Measurements from ENCODE around the gene ZP1.
A peak's percentile ranks its signal among the peaks of the same experiment; 100 is the strongest.
"Not testable (repeated sequence)": the region's sequence is repeated elsewhere in the genome, so short reads cannot be mapped to it uniquely, and the experiment has no call there.

ZP1 gene, protein sequence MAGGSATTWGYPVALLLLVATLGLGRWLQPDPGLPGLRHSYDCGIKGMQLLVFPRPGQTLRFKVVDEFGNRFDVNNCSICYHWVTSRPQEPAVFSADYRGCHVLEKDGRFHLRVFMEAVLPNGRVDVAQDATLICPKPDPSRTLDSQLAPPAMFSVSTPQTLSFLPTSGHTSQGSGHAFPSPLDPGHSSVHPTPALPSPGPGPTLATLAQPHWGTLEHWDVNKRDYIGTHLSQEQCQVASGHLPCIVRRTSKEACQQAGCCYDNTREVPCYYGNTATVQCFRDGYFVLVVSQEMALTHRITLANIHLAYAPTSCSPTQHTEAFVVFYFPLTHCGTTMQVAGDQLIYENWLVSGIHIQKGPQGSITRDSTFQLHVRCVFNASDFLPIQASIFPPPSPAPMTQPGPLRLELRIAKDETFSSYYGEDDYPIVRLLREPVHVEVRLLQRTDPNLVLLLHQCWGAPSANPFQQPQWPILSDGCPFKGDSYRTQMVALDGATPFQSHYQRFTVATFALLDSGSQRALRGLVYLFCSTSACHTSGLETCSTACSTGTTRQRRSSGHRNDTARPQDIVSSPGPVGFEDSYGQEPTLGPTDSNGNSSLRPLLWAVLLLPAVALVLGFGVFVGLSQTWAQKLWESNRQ

DNA sequence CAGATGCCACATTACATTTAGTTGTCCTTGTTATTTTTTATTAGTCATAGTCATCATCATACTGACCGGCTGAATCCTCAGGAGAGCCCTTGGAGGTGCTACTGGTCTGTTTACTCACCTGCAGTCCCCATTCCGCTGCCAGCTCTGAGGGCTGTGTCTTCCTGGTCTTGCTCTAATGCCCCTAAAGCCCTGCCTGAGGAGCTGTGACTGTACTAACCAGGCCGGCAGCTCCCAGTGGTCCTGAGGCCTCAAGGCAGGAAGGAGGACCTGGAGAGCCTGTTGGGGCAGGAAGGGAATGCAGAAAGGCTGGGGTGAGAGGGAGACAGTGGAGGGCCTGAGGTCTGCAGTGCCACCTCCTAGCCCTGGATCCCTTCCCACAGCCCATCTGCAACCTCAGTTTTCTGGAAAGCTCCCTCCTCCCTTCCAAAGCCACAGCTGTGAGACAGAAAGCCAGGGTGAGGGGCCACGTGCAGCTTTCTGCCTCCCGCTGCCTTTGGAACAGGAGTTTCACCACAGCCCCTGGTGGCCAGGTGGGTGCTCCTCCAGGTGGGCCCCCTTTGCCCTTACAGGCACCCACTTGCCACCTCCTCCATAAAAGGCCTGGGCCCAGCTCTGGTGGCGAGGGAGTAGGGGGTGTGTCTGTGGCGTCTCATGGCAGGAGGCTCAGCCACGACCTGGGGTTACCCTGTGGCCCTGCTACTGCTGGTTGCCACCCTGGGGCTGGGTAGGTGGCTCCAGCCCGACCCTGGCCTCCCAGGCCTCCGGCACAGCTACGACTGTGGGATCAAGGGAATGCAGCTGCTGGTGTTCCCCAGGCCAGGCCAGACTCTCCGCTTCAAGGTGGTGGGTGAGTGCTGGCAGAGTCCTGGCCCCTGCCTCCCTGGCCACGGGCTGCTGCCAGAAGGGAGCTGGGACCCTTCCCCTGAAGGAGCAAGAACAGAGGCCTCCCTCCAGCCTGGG is at the start of gene ZP1:
TSS of gene ZP1 (plus strand) at position 632 of the 960 bp plus-strand sequence. CDS start at position 652, 20 bp downstream.
- DNase-seq (ENCODE audit: low read depth in 2 of 2), result no peak

DNA sequence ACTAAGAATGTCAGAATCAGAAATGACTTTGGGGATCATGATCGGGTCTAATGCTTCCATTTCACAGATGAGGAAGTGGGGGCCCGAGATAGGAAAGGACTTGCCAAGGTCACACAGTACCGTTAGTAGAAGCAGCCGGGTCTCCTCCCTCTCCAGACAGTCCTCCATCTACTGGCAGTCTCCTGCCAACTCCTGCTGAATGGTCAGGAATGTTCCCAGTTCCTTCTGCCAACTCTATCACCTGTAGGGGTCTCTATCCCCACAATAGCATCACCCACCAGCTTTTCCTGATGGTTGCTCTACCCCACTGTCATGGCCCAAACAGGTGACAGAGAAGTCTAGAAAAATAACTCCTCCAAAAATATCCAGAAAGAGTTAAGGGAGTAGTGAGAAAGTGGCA is 49.3 kb upstream of the ZP1 start:
- no peak for DNase-seq (ENCODE audit: low read depth in 2 of 2)

DNA sequence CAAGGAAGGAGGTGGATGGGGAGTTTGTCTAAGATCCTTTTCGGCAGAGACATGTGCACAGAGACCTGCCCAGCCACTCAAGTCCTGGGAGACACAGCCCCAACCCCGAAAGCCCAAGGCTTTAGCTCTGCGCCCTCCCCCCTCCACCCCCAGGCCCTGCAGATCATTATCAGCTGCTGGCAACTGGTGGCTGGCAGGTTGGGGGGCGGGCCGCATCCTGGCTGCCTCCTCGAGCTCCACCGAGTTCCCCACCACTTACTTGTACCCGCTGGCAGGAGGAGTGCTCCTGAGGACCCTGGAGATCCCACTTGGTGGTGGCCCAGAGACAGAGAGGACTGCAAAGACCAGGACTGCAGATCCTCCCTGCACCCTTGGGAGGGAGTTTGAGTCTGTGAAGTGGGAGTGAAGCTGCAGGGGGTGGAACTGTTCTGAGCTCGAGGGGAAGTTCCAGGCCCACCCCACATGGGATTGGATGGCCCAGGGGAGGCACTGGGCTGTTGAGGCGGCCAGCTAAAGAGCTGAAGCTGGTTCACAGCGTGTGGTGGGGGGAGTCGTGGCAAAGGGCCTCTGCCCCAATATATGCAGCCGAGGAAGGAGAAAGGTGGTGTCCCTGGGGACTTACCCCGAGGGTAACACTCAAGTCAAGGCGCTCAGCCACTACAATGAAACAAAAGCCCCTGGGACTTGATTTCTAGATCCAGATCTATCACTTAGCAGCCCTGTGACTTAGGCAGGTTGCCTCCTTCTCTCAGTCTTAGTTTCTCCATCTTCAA is 45.3 kb upstream of the ZP1 start:
- DNase-seq (ENCODE audit: low read depth in 2 of 2), result no peak

DNA sequence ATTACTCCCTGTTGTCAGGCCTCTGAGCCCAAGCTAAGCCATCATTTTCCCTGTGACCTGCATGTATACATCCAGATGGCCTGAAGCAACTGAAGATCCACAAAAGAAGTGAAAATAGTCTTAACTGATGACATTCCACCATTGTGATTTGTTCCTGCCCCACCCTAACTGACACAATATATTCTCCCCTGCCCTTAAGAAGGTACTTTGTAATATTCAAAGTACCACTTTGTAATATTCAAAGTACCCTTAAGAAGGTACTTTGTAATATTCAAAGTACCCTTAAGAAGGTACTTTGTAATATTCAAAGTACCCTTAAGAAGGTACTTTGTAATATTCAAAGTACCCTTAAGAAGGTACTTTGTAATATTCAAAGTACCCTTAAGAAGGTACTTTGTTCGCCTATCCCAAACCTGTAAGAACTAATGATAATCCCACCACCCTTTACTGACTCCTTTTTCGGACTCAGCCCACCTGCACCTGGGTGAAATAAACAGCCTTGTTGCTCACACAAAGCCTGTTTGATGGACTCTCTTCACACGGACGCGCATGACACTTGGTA is 43.5 kb upstream of the ZP1 start:
- DNase-seq (ENCODE audit: low read depth in 2 of 2), result not testable (repeated sequence)

DNA sequence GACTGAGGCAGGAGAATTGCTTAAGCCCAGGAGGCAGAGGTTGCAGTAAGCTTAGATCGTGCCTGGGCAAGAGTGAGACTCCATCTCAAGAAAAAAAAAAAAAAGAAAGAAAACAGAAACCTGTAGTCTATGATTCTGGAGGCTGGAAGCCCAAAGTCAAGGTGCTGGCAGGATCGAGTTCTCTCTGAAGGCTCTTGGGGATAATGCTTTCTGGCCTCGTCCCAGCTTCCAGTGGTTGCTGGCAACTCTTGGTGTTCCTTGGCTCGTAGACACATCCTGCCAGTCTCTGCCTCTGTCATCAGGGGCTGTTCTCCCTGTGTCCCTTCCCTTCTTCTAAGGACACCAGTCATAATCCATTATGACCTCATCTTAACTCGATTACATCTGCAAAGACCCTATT is 42.2 kb upstream of the ZP1 start:
- no peak for DNase-seq (ENCODE audit: low read depth in 2 of 2)

DNA sequence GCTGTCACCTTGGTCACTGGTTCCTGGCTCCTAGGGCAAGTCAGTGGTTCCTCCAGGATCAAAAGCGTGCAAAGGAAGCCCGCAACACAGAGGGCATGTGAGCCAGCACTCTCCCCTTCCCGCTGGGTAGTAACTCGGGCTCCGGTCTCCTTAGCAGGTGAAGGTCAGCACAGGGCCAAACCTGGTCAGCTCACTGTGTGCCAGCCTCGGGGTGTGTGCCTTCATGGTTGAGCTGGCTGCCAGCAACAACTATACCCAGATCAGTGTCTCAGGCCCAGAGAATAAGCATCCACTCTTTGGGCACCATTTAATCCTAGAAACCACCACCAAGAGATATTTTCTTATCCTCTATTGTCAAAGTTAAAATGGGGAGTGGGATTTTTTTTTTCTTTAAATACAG is 41.6 kb upstream of the ZP1 start:
- no peak for DNase-seq (ENCODE audit: low read depth in 2 of 2)

DNA sequence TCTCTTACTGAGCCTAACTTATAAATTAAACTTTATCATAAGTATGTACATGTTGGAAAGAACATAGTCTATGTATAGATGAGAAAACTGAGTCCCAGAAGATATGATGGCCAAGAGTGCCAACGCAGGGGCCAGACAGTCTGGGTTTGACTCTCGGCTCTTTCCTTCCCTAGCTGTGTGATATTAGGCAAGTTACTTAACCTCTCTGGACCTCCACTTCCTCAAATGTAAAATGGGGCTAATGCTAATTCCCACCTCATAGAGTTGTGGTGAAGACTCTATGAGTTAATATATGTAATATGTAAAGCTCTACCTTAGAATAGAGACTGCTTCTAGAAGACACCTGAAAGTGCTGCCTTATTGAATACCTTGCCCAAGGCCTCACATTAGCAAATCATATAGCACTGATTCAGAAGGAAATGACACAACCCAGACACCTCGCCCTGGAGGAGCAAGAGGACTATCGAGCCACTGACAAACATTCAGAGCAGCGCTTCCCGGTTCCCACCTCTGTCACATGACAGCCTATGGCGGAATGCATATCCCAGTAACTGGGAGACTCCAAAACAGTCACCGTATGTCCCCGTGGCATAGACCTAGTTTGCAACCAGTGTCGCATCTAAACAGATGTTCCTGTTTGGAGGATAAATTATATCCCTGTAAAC is 36.7 kb upstream of the ZP1 start:
- no peak for DNase-seq (ENCODE audit: low read depth in 2 of 2)

DNA sequence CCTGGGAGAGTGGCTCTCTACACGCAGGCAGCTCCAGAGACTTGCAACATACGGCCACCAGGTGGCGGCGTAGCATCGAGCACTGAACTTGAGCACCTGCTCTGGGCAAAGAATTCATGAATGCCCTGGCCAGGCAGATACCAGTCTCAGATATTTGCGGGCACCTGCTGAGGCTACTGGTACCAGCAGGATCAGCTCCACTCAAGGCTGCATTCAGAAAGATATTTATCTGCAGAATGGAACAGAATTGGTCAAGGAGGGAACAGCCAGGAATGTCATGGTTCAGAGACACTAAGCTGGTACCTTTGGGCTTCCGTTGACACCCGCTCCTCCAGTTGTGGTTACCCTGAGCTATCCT is 36.2 kb upstream of the ZP1 start:
- DNase-seq (ENCODE audit: low read depth in 2 of 2), result peak; percentile 50 to 59

DNA sequence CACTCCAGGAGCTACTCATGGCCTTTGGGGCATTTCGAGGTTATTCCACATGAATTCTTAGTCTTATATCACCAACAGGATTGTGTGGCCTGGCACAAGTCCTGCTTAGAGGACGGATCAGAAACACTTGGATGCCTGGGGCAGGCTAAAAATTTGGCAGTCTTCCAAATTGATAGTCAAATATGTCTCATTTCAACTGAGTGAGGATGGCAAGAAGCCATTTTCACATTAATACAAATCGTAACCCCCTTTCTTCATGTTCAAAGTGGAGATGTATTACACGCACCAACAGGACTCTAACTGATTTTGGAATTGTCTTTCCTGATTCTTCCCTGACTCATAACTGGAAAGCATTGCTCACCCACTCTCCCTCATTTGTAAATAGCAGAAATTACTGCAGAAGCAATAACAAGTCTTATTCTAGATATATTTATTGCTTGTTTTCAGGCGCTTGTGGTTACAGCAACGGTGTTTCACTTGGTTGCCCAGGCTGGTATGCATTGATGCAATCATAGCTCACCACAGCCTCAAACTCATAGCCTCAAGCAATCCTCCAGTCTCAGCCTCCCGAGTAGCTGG is 35.8 kb upstream of the ZP1 start:
- no peak for DNase-seq (ENCODE audit: low read depth in 2 of 2)

DNA sequence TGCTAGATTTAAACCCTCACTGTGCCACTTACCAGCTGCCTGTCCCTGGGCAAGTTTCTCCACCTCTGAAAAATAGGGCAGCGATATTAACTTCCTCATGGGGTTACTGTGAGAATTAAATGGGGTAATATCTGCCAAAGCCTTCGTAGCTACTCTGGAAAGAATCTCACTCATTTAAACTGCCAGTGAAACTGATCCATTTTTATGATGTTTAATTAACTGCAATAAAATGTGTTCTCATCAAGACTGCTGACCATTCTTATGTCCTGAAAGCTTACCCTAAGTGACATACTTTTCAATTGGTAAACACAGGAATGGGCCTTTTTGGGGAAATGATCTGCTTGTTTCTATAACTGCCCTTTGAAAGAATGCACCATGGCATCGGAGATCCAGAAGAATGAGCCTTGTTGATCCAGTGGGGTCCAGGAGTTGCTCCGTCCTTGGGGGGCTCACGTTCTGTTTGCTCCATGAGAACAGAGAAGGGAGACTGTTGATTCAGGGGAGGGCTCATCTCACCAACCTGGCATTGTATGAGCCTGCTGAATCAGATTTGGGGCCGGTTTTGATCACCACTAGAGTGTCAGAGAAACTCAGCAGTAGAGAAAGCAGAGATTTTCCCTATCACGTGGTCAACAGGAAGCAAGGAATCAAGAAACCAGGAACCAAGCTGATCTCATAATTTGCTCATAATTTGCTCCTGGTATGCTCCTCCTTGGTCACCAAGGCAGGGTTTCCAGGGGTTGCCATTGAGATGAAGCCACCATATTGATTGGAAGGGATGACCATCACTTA is 32.4 kb upstream of the ZP1 start:
- no peak for DNase-seq (ENCODE audit: low read depth in 2 of 2)

DNA sequence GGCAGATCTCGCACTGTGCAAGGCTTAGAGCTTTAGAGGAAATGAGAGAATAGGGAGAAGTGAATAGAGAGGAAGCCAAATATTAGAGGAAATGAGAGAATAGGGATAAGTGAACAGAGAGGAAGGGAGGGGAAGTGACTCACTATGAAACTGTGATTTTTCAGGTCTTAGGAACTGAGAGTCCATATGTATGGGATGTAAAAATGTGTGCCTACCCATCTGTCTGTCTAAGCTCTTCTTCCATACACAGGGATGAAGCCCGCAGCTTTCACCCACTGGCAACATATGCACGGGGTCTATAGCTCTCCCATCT is 31.9 kb upstream of the ZP1 start:
- no peak for DNase-seq (ENCODE audit: low read depth in 2 of 2)

DNA sequence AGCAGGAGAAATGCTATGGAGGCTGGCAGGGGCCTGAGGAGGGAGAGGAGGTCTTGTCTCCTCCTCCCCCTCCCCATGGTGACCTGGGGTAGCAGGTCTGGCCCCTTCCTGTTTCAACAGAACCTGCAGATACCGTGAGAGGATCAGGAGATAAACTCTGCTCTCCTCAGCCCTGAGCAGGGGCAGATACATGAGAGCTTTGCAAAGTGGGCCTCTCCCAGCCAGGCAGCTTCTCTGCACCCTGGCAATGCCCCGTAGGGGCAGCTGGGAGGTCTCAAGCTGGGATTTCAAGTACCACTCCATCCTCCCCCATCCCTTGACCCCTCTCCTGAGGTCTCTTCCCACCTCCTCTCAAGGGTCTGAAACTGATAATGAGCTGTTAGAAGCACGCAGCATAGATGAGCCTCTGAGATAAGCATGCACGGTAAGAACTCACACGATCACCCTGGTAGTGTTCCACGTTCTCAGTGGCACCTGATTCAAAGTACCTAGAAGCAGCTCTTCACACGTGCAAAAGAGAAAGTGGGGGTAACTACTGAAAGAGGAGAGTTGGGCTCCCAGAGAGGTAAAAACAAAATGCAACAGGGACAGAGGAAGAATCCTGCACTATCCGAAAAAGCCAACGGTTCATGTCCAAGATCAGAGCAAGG is 30.4 kb upstream of the ZP1 start:
- DNase-seq (ENCODE audit: low read depth in 2 of 2), result no peak

DNA sequence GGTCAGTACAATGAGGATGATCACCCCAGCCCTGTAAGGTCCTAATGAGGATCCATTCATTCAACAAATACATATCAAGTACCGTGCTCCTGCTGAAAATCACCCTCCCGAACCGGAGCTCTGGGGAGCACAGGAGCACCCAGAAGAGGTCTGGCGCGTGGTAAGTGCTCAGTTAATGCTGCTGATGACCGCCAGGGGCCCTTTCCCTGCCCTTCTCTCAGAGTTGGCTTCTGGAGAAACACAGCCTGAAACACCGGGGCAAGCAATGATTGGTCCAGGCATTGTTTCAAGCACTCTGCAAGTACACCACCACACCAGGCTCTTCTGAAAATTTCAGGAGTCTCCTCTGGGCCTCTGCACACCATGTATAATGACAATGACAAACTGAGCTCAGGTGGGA is 29.2 kb upstream of the ZP1 start:
- DNase-seq (ENCODE audit: low read depth in 2 of 2), result no peak

DNA sequence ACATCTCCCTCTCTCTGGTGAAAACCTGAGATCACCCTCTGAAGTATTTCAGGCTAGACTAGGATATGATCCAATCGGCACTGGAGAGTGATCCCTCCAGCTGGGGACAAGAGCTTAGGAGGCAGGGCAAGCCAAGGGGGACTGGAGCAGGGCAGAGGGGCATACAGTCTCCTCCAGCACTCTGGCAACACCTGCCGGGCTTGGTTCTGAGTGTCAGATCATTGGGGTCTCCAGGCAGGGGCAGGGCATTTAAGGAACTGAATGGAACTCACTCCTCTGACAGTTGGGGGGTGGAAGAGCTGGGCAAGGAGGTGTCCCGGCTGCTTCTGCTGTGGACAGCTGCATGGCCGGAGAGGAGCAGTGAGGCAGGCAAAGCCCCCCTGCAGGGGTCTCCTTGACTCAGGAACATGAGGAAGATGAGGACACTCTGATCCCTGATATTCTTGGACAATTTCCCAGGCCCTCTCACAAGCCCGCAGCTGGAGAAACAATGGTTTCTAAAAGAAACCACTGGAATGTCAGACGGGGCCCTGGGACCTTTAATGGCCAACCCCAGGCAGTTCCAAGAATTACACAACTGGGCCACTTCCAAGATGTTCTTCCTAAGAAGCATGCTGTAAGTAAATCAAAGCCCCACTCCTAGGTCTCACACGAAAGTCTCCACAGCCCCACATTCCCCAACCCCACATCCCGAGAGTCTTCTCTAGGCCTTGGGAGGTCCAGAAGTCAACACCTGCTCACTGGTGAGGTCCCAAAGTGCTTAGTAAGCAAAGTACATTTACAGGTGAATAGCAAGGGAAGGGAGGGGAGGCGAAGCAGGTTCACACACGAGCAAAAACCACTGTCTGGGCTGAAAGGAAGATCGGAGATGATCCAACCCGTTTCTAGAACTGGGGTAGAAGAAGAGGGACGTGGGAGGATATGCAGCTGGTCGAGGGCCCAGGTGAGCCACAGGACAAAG is 26.6 kb upstream of the ZP1 start:
- DNase-seq (ENCODE audit: low read depth in 2 of 2), result no peak

DNA sequence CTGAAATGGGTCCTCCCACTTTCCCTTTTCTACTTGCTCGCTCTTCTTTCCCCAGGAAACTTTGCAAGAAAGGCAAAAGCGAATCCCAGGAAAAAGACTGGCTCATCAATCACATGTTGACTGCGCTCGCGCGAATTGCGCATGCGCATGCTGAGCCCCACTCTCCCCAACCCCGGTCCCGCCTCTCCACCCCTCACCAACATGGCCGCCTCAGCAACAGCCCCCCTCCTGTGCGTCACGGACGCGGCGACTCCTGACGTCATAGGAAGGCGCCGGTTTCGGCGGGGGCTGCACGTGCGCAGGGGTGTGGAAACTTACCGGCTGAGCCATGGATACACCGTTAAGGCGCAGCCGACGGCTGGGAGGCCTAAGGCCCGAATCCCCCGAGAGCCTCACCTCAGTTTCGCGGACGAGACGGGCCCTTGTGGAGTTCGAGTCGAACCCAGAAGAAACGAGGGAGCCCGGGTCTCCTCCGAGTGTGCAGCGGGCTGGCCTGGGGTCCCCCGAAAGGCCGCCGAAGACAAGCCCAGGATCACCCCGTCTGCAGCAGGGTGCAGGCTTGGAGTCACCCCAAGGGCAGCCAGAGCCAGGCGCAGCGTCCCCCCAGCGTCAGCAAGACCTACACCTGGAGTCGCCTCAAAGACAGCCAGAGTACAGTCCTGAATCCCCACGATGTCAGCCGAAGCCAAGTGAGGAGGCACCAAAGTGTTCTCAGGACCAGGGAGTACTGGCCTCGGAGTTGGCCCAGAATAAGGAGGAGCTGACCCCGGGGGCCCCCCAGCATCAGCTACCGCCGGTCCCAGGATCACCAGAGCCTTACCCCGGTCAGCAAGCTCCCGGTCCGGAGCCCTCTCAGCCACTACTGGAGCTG is 25.3 kb upstream of the ZP1 start, which contains the start of gene CCDC86:
TSS of gene CCDC86 (plus strand) at position 317 of the 871 bp plus-strand sequence. CDS start at position 329, 12 bp downstream.
- peak; percentile 96 to 98 for DNase-seq (ENCODE audit: low read depth in 2 of 2)

DNA sequence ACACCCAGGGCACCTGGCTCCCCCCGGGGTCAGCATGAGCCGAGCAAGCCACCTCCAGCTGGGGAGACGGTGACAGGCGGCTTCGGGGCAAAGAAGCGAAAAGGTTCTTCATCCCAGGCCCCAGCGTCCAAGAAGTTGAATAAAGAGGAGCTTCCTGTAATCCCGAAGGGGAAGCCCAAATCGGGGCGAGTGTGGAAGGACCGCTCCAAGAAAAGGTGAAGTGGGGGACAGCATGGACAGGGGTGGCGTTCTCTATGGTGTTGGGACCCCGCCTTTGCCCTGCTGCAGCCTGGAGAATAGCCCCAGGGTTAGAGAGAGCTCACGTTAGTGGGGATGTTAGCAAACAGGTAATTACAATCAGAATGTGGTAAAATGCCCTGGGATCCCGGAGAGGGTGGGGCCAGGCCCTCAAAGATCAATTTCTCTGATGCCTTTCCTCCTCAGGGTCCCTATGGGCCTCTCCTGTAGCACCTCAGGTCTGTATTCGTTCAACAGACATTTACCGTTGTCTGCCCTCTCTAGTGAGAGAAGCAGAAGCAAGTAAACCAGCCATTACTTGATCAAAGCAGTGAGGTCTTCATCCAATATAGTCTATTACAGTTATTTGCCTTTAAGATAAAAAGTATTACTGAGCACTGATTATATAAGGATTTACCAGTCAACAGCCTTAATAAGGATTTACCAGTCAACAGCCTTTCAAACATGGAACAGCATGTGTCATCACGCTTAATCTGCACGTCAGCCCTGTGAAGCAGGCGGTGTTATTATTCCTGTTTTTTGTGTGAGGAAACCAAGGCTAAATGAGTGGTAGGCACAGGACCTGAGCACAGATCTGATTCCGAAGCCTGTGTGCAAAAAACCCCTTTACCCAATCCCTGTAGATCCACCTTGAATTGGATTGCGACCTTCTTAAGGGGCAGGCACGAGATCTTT is 24.4 kb upstream of the ZP1 start:
- DNase-seq (ENCODE audit: low read depth in 2 of 2), result no peak
